Measurements from ENCODE around the gene HYAL1. TPM values are rescaled to one million over a fixed set of nuclear protein-coding genes. Genes with fewer than 3 reads are reported as not detected.

HYAL1 gene
- total RNA-seq, 1 donor from 2014 or later: 52.2 TPM

DNA sequence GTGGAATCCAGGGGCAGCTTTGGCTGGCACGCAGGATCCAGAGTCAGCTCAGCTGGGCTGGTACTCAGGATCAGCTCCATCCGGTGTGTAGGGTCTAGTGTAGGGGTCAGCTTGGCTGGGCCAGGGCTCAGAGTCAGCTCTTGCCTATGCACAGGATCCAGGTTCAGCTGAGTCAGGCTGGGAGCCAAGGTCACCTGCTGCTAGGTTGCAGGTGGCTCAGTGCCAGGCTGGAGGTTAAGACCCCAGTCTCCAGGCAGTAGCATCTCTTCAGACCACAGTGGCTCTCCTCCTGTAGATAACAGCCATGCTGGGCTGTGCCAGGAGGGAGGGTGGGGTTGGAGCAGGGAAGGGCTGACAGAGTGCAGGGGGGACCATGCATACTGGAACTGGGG lies 6.0 kb downstream of the HYAL1 start:
- intact Hi-C loops (cut with micrococcal nuclease): no loop called here
- peak; percentile 19 for DNase-seq
- Histone ChIP-seq H3K9me3 (replicated peaks) (no peaks in the 10 kb centered on the region), H3K36me3 (peaks cover 10% of the 10 kb centered on the region), H3K4me3 (no peak overlapping the region), H3K4me1 (peaks cover 55% of the 10 kb centered on the region), H3K27me3 (ENCODE audit: low read depth) (no peaks in the 10 kb centered on the region), H3K27ac (replicated peaks) (peak overlapping the region; percentile 97)
- TF ChIP-seq, protein P1, sequence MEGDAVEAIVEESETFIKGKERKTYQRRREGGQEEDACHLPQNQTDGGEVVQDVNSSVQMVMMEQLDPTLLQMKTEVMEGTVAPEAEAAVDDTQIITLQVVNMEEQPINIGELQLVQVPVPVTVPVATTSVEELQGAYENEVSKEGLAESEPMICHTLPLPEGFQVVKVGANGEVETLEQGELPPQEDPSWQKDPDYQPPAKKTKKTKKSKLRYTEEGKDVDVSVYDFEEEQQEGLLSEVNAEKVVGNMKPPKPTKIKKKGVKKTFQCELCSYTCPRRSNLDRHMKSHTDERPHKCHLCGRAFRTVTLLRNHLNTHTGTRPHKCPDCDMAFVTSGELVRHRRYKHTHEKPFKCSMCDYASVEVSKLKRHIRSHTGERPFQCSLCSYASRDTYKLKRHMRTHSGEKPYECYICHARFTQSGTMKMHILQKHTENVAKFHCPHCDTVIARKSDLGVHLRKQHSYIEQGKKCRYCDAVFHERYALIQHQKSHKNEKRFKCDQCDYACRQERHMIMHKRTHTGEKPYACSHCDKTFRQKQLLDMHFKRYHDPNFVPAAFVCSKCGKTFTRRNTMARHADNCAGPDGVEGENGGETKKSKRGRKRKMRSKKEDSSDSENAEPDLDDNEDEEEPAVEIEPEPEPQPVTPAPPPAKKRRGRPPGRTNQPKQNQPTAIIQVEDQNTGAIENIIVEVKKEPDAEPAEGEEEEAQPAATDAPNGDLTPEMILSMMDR (IDR thresholded peaks at IDR 0.05; ENCODE audit: borderline replicate concordance): no peak

DNA sequence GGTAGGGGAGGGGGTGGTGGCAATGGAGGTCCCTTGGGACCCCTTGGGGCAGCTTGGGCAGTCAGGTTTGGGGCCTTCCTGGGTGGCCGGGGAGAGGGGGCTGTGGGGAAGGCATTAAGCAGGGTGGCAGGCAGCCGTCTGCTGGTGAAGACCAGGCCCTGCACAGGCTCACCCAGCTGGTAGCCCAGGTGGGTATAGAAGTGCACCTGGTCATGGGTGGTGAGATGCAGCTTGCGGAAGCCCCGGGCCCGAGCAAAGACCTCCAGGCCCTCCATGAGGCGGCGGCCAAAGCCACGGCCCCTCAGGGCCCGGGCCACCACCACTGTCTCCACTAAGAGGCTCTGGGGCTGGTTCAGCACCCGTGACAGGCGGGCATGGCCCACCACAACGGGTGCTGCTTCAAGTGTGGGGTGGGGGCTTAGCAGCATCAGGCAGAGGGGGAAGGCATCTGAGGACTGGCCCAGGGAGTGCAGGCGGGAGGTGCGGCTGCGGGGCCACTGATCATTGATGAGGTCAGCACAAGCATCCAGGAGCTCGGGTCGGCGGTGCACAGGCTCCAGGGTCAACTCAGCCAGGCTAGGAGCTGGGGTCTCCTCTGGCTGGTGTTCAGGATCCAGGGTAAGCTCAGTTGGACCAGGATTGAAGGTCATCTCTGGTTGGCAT lies 6.5 kb downstream of the HYAL1 start:
- H3K4me3 ChIP-seq: no peak overlapping the region

GRCh38 chr3:50295553-50296431 lies 7.6 kb downstream of the HYAL1 start:
- H3K27me3 ChIP-seq (ENCODE audit: low read depth): no peaks in the 10 kb centered on the region
- peaks cover 6% of the 10 kb centered on the region for H3K36me3 ChIP-seq
- peaks cover 53% of the 10 kb centered on the region for H3K4me1 ChIP-seq
- no peak for DNase-seq
- TF ChIP-seq, protein P1 (IDR thresholded peaks at IDR 0.05; ENCODE audit: borderline replicate concordance): no peak
- H3K27ac ChIP-seq (replicated peaks): no peak overlapping the region
- H3K9me3 ChIP-seq (replicated peaks): no peaks in the 10 kb centered on the region
- no peak overlapping the region for H3K4me3 ChIP-seq
- intact Hi-C loops (cut with micrococcal nuclease): no loop called here

More for the DNA sequence above, 6.5 kb downstream of the HYAL1 start:
- TF ChIP-seq, protein P1 (IDR thresholded peaks at IDR 0.05; ENCODE audit: borderline replicate concordance): no peak
- intact Hi-C loops (cut with micrococcal nuclease): no loop called here
- no peaks in the 10 kb centered on the region for H3K9me3 ChIP-seq (replicated peaks)
- peaks cover 10% of the 10 kb centered on the region for H3K36me3 ChIP-seq
- no peaks in the 10 kb centered on the region for H3K27me3 ChIP-seq (ENCODE audit: low read depth)
- H3K27ac ChIP-seq (replicated peaks): no peak overlapping the region
- DNase-seq: peak; percentile 13
- H3K4me1 ChIP-seq: peaks cover 53% of the 10 kb centered on the region

DNA sequence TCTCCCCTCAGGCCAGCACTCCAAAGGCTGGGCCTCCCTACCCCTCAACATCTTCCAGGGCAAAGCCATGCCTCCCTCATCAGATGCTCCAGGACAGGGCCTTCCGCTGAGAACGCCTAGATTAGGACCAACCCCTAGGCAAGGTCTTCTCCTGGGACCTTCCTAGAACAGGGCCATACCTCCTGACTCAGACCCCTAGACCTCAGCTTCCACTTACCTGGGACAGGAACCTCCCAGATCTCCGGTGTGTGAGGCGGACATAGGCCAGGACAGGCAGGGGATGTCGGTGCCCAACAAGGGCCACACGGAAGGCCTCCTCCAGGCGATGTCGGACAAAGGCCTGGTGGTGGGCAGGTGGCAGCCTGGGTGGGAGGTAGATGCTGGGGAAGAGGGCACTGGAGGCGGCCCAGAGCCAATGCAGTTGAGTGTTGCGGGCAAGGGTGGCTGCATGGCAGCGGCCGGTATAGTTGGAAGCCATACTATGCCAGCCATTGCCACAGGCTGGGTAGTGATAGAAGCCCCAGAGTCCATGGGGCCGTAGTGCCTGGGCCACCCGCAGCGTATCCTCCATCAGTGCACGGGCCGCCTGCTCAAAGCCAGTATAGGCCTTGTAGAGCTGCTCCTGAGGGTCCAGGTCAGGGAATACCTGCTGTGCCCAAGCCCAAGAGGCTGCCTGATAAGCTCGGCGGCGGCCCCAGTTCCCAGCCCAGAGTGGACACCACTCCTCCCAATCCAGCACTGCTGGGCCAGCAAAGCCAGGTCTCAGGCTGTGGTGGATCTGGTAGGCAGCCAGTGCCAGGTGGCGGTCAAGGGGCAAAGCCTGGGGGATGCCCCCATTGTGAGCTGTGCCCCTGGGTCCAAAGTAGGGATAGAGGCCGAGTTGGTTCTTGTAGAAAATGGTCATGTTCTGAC lies 8.6 kb downstream of the HYAL1 start:
- no peaks in the 10 kb centered on the region for H3K9me3 ChIP-seq (replicated peaks)
- no peak overlapping the region for H3K27ac ChIP-seq (replicated peaks)
- H3K36me3 ChIP-seq: peaks cover 8% of the 10 kb centered on the region
- no peaks in the 10 kb centered on the region for H3K27me3 ChIP-seq (ENCODE audit: low read depth)
- H3K4me1 ChIP-seq: peaks cover 47% of the 10 kb centered on the region
- H3K4me3 ChIP-seq: no peak overlapping the region
- intact Hi-C loops (cut with micrococcal nuclease): no loop called here
- peak; percentile 16 for DNase-seq
- TF ChIP-seq, protein P1 (IDR thresholded peaks at IDR 0.05; ENCODE audit: borderline replicate concordance): no peak

- Histone ChIP-seq H3K4me1 (peaks cover 45% of the 10 kb centered on the region), H3K36me3 (peaks cover 15% of the 10 kb centered on the region), H3K27ac (replicated peaks) (no peak overlapping the region), H3K9me3 (replicated peaks) (no peaks in the 10 kb centered on the region), H3K4me3 (no peak overlapping the region), H3K27me3 (ENCODE audit: low read depth) (no peaks in the 10 kb centered on the region)
- TF ChIP-seq, protein P1 (IDR thresholded peaks at IDR 0.05; ENCODE audit: borderline replicate concordance): no peak
- intact Hi-C loops (cut with micrococcal nuclease): no loop called here
- no peak for DNase-seq
Observed at GRCh38 chr3:50294089-50294488, 9.3 kb downstream of the HYAL1 start.
